Testis (tissue), 2 donors: ENCODE data around the gene SPTLC2.

Experiments
- CTCF ChIP-seq, 3 experiments: fragments of 450-650 bp in 2 of 3; fragments of 200-600 bp in 1 of 3; sonication (generic) in 1 of 3; IDR thresholded peaks; one replicate each; pipeline ENCODE4 v1.5.1; 2016 to 2019; ENCODE audit warnings: antibody characterized with exemption in 3 of 3, mild to moderate bottlenecking in 2 of 3, moderate library complexity in 1 of 3
- POLR2A ChIP-seq: fragments of 450-650 bp; IDR thresholded peaks from one replicate; pipeline ENCODE4 v1.6.1; 2017; ENCODE audit warnings: antibody characterized with exemption, mild to moderate bottlenecking, moderate library complexity

GRCh38 chr14:77542421-77543239, 73.8 kb downstream of the SPTLC2 start:
- TF ChIP-seq CTCF (IDR thresholded peaks at IDR 0.05) (no peak), POLR2A (no peak)
